SK-N-SH (cell line): ENCODE data around the gene SPRYD4. TPM values are rescaled to one million over a fixed set of nuclear protein-coding genes. Genes with fewer than 3 reads are reported as not detected.
"Not testable (repeated sequence)": the region's sequence is repeated elsewhere in the genome, so short reads cannot be mapped to it uniquely, and the experiment has no call there.

Experiments
- CTCF ChIA-PET: fragments of 300-600, 350-600 bp; formaldehyde crosslinking; extraction: SDS; loops from one replicate; lab custom pipeline; 2021; lab: Yijun Ruan, JAX
- POLR2A ChIA-PET: fragments of 350-600 bp; sonication (Branson Sonifier 250); formaldehyde crosslinking; extraction: SDS; loops from one replicate; lab custom pipeline; 2020; ENCODE audit warnings: antibody characterized with exemption, inconsistent platforms; lab: Yijun Ruan, JAX
- DNase-seq: peaks from one replicate; pipeline ENCODE4 v3.0.0; 2012
- H2AFZ ChIP-seq: fragments of 200-600 bp; sonication (generic); 2 replicates; pipeline ENCODE4 v1.8.1; 2016; ENCODE audit warnings: antibody characterized with exemption, mild to moderate bottlenecking, low read depth
- H3F3A ChIP-seq: fragments of 200-600 bp; sonication (generic); replicated peaks from 2 replicates; pipeline ENCODE3; 2016; ENCODE audit warnings: antibody characterized with exemption, mild to moderate bottlenecking; ENCODE audit not compliant: insufficient read depth
- H3K27ac ChIP-seq, 2 experiments: fragments of 200-500 bp in 1 of 2; fragments of 200-600 bp in 1 of 2; sonication (Bioruptor generic) in 1 of 2; sonication (generic), shearing (Covaris generic) in 1 of 2; 2 replicates each; pipeline versions ENCODE4 v1.5.1 to v1.6.1; 2014 to 2016; ENCODE audit warnings: low read depth in 2 of 2, inconsistent platforms in 1 of 2, low read length in 1 of 2, mild to moderate bottlenecking in 1 of 2, mixed read lengths in 1 of 2
- H3K27me3 ChIP-seq: fragments of 200-600 bp; sonication (generic), shearing (Covaris generic); 2 replicates; pipeline ENCODE4 v1.6.1; 2016; ENCODE audit warnings: mixed run types; ENCODE audit not compliant: insufficient read depth
- H3K36me3 ChIP-seq, 2 experiments: fragments of 200-500 bp in 1 of 2; fragments of 200-600 bp in 1 of 2; sonication (Bioruptor generic) in 1 of 2; sonication (generic) in 1 of 2; replicated peaks in 1 of 2; 2 replicates each; pipeline versions ENCODE3 to v1.5.1; 2014 to 2016; ENCODE audit warnings: low read length in 1 of 2, mild to moderate bottlenecking in 1 of 2; ENCODE audit not compliant: insufficient read depth in 2 of 2, control insufficient read depth in 1 of 2
- H3K4me1 ChIP-seq, 2 experiments: fragments of 200-500 bp in 1 of 2; fragments of 200-600 bp in 1 of 2; sonication (Bioruptor generic) in 1 of 2; sonication (generic), shearing (Covaris generic) in 1 of 2; 2 replicates each; pipeline versions ENCODE4 v1.5.1 to v1.6.1; 2014 to 2016; ENCODE audit warnings: low read depth in 1 of 2, low read length in 1 of 2, mixed run types in 1 of 2; ENCODE audit not compliant: insufficient read depth in 2 of 2, control insufficient read depth in 1 of 2
- H3K4me2 ChIP-seq: fragments of 200-600 bp; sonication (generic), shearing (Covaris generic); 2 replicates; pipeline ENCODE4 v1.6.1; 2017; ENCODE audit warnings: mixed run types
- H3K4me3 ChIP-seq, 2 experiments: fragments of 200-500 bp in 1 of 2; fragments of 200-600 bp in 1 of 2; sonication (Bioruptor generic) in 1 of 2; sonication (generic), shearing (Covaris generic) in 1 of 2; 2 replicates each; pipeline versions ENCODE4 v1.5.1 to v1.8.1; 2014 to 2016; ENCODE audit warnings: low read depth in 2 of 2, inconsistent platforms in 1 of 2, low read length in 1 of 2, mild to moderate bottlenecking in 1 of 2, mixed read lengths in 1 of 2, moderate library complexity in 1 of 2
- H3K79me2 ChIP-seq: fragments of 200-600 bp; sonication (generic); 2 replicates; pipeline ENCODE4 v1.8.1; 2017; ENCODE audit warnings: mild to moderate bottlenecking; ENCODE audit not compliant: insufficient read depth
- H3K9ac ChIP-seq: fragments of 200-600 bp; sonication (generic); 2 replicates; pipeline ENCODE4 v1.6.1; 2017; ENCODE audit warnings: mixed run types
- H3K9me2 ChIP-seq: fragments of 200-600 bp; sonication (generic); 2 replicates; pipeline ENCODE4 v1.6.1; 2017; ENCODE audit warnings: mixed run types
- H3K9me3 ChIP-seq: fragments of 200-600 bp; sonication (generic); 2 replicates; pipeline ENCODE4 v1.6.1; 2017; ENCODE audit warnings: mixed run types, mild to moderate bottlenecking, moderate library complexity
- H4K20me1 ChIP-seq: fragments of 200-600 bp; sonication (generic); 2 replicates; pipeline ENCODE4 v1.6.1; 2017; ENCODE audit warnings: mild to moderate bottlenecking, mixed run types; ENCODE audit not compliant: insufficient read depth
- CHD2 ChIP-seq: fragments of 150-350 bp; IDR thresholded peaks from 2 replicates; pipeline ENCODE4 v1.6.1; 2018; ENCODE audit warnings: low read length; ENCODE audit not compliant: partially characterized antibody
- ELF1 ChIP-seq: IDR thresholded peaks from 2 replicates; pipeline ENCODE4 v1.4.0; 2012
- EZH2phosphoT487 ChIP-seq: fragments of 200-600 bp; sonication (generic); IDR thresholded peaks from 2 replicates; pipeline ENCODE4 v1.6.1; 2017; ENCODE audit warnings: low read depth, mixed run types, mild to moderate bottlenecking, antibody characterized with exemption, moderate library complexity, borderline replicate concordance
- FOSL2 ChIP-seq: IDR thresholded peaks from 2 replicates; pipeline ENCODE4 v1.4.0; 2012; ENCODE audit warnings: low read depth, mild to moderate bottlenecking, moderate library complexity, borderline replicate concordance
- JUND ChIP-seq: IDR thresholded peaks from 2 replicates; pipeline ENCODE4 v1.4.0; 2012
- MEF2A ChIP-seq: IDR thresholded peaks from 2 replicates; pipeline ENCODE4 v1.4.0; 2012; ENCODE audit warnings: low read depth, borderline replicate concordance
- MXI1 ChIP-seq: IDR thresholded peaks from 2 replicates; pipeline ENCODE4 v1.6.1; 2012; ENCODE audit warnings: mild to moderate bottlenecking, low read depth, low read length, improper control_type of control experiment
- NFIC ChIP-seq: IDR thresholded peaks from 2 replicates; pipeline ENCODE4 v1.4.0; 2012; ENCODE audit warnings: borderline replicate concordance
- NRF1 ChIP-seq: IDR thresholded peaks from 2 replicates; pipeline ENCODE4 v1.6.1; 2012; ENCODE audit warnings: low read depth, mild to moderate bottlenecking, low read length
- POLR2AphosphoS5 ChIP-seq: IDR thresholded peaks from 2 replicates; pipeline ENCODE4 v1.6.1; 2012; ENCODE audit warnings: low read depth, low read length
- RFX5 ChIP-seq: IDR thresholded peaks from 2 replicates; pipeline ENCODE4 v1.6.1; 2012; ENCODE audit warnings: mild to moderate bottlenecking, improper control_type of control experiment, low read length
- SIN3A ChIP-seq: IDR thresholded peaks from 2 replicates; pipeline ENCODE4 v1.6.1; 2012; ENCODE audit warnings: low read depth, mild to moderate bottlenecking, low read length, moderate library complexity, borderline replicate concordance
- SMC3 ChIP-seq: IDR thresholded peaks from 2 replicates; pipeline ENCODE4 v1.6.1; 2012; ENCODE audit warnings: low read depth, low read length, improper control_type of control experiment
- TEAD4 ChIP-seq: IDR thresholded peaks from 2 replicates; pipeline ENCODE4 v1.4.0; 2012; ENCODE audit warnings: mild to moderate bottlenecking, borderline replicate concordance; ENCODE audit not compliant: insufficient read depth
- WGBS: methylation state at CpG from one replicate; pipeline ENCODE4 v1.1.6; 2017; ENCODE audit warnings: low lambda C conversion rate; 5-methylcytosine and 5-hydroxymethylcytosine counted together
- polyA plus RNA-seq, 3 experiments: library from polyadenylated mRNA; depleted of rRNA; stranded (reverse); fragments of >200 nt; gene quantifications; 2 replicates each; pipeline ENCODE4 v1.2.3, GENCODE V29; 2012
- TF ChIP-seq, protein P1 (sequence below): IDR thresholded peaks from 2 replicates; pipeline ENCODE4 v1.4.0; 2012; ENCODE audit warnings: low read depth, borderline replicate concordance
- TF ChIP-seq, protein P2 (sequence below): fragments of 200-600 bp; sonication (generic); IDR thresholded peaks from 2 replicates; pipeline ENCODE4 v1.6.1; 2017; ENCODE audit warnings: antibody characterized with exemption, mild to moderate bottlenecking, moderate library complexity

SPRYD4 gene
- polyA plus RNA-seq, 1 of the 3 experiments (the other 2 are of a cell fraction) = 2.6 TPM

DNA sequence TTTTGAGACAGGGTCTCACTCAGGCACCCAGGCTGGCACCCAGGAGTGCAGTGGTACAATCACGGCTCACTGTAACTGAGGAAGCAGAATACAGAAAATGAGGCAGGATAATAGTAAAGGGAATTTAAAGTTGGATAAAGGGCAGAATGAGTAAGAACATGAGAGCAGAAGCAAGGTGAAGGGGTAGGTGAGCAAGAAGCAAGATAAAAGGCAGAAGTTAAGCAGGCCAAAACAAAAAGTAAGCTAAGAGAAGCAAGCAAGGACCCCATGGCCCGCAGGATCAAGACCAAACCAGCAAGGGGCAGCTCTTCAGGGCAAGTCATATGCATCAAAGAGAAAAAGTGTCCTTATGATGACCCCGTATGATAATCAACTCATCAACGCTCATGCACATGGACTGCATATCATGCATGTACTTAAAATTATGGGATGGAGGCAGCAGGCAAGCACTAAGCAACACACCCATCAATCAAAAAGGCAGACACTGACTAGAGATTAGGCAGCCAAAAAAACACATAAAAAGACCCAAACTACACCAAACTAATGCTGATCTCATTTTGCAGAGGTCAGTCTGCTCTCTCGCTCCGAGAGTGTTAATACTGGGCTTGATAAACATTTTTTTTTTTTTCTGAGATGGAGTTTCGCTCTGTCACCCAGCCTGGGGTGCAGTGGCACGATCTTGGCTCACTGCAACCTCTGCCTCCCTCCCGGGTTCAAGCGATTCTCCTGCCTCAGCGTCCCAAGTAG is 30.8 kb upstream of the SPRYD4 start:
- peaks cover 58% of the 10 kb centered on the region for H3K79me2 ChIP-seq
- H3K9me3 ChIP-seq = no peaks in the 10 kb centered on the region
- no peaks in the 10 kb centered on the region for H3K27me3 ChIP-seq
- H3K4me3 ChIP-seq = no peak overlapping the region
- DNase-seq = no peak
- no peak for TF ChIP-seq MEF2A
- no peak for TF ChIP-seq MXI1
- TF ChIP-seq RFX5 = no peak
- TF ChIP-seq, protein P1, sequence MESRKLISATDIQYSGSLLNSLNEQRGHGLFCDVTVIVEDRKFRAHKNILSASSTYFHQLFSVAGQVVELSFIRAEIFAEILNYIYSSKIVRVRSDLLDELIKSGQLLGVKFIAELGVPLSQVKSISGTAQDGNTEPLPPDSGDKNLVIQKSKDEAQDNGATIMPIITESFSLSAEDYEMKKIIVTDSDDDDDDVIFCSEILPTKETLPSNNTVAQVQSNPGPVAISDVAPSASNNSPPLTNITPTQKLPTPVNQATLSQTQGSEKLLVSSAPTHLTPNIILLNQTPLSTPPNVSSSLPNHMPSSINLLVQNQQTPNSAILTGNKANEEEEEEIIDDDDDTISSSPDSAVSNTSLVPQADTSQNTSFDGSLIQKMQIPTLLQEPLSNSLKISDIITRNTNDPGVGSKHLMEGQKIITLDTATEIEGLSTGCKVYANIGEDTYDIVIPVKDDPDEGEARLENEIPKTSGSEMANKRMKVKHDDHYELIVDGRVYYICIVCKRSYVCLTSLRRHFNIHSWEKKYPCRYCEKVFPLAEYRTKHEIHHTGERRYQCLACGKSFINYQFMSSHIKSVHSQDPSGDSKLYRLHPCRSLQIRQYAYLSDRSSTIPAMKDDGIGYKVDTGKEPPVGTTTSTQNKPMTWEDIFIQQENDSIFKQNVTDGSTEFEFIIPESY = no peak
- TF ChIP-seq FOSL2 = no peak
- H4K20me1 ChIP-seq = no peaks in the 10 kb centered on the region
- H3K9me2 ChIP-seq = no peaks in the 10 kb centered on the region
- no peak overlapping the region for H2AFZ ChIP-seq
- no peak overlapping the region for H3K27ac ChIP-seq
- 92% methylated on average over 11 of the region's 11 CpGs for WGBS
- peaks cover 3 to 4% of the 10 kb centered on the region in 2 experiments for H3K36me3 ChIP-seq
- no peaks in the 10 kb centered on the region; a peak in 1 of 4 replicates for H3K4me1 ChIP-seq
- no peaks in the 10 kb centered on the region for H3F3A ChIP-seq
- H3K4me2 ChIP-seq = no peak overlapping the region
- ChIA-PET POLR2A (no interaction called here), CTCF (interaction anchor here (0.8 to 2.1 kb wide), 4 partner anchors 11 to 179 kb away, joined by 3 to 6 read pairs (median 4); partner anchors contain the start of genes ANKRD52 and TIMELESS)
- no peak overlapping the region for H3K9ac ChIP-seq

DNA sequence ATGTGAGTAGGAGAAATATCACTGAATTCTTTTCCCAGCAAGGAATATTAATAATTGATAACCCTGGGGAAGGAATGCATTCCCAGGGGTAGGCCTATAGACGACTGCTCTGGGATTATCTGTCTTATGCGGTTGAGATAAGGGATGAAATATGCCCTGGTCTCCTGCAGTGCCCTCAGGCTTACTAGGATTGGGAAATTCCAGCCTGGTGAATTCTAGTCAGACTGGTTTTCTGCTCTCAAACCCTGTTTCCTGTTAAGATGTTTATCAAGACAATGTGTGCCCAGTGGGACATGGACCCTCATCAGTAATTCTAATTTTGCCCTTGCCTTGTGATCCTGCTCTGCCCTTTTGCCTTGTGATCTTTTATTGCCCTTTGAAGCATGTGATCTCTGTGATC is 25.2 kb upstream of the SPRYD4 start:
- H3K9me2 ChIP-seq, H2AFZ ChIP-seq, H4K20me1 ChIP-seq, H3K4me1 ChIP-seq, H3K36me3 ChIP-seq, DNase-seq, H3K9ac ChIP-seq, H3K9me3 ChIP-seq, POLR2A ChIA-PET, CTCF ChIA-PET, H3K4me3 ChIP-seq, H3K27ac ChIP-seq, H3K27me3 ChIP-seq, H3K4me2 ChIP-seq, H3F3A ChIP-seq: not testable (repeated sequence)
- WGBS = 58% methylated on average over 2 of the region's 2 CpGs
- peaks cover 58% of the 10 kb centered on the region for H3K79me2 ChIP-seq

DNA sequence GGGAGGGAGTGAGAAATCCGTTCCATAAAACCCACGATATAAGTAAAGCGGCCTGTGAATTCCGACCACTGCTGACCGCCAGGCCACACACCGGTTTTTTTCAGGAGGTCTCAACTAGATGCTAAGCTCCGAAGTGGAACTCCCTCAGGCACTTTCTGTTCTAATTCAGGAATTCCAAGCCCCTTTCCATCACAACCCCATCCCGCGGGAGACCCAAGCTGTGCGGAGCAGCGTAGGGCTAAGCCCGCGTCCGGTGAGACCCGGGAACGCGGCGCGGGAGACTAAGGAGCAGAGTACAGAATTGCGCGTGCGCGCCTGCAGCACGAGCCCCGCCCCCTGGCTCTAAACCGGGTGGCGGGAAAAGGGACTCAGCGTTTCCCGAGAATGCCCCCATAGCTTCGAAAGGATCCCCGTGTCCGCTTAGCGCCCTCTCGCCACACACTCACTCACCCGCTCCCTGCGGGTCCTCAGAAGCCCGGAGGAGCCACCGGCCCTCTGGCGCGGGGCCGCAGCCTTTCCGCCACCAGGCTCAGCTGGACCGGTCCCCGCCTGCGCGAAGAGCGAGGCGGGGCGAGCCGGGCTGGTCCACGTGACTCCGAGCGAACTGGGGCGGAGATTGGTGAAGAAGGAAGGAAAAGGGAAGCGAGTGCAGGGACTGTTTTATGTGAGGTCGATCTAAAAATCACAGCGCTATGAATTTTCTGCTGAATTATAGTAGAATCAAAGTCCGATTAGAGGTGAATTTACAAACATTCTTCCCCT is 19.3 kb upstream of the SPRYD4 start, which contains the start of gene TIMELESS:
Gene TIMELESS, minus strand, starts transcription at position 567 of the 762 bp plus-strand sequence. CDS start 15,256 bp downstream, outside the sequence.
- peak; percentile 95 for DNase-seq
- peaks cover 3 to 8% of the 10 kb centered on the region in 2 experiments; a peak in 3 of 4 replicates for H3K4me1 ChIP-seq
- peak within 1 kb of the TSS; percentile 91 for H3K4me2 ChIP-seq
- peak within 1 kb of the TSS; percentile 68 to 75 for H3K4me3 ChIP-seq
- H3K27ac ChIP-seq = peak within 1 kb of the TSS; percentile 72 to 91
- H2AFZ ChIP-seq = peak within 1 kb of the TSS; percentile 89
- peaks cover 7% of the 10 kb centered on the region for H3F3A ChIP-seq
- H3K79me2 ChIP-seq = peaks cover 26% of the 10 kb centered on the region; the same call in 1 of the 2 replicates
- H3K9ac ChIP-seq = peak within 1 kb of the TSS; percentile 90
- H4K20me1 ChIP-seq = no peaks in the 10 kb centered on the region
- CTCF ChIA-PET = interaction anchor here (0.6 to 3.3 kb wide), 6 partner anchors 10 to 597 kb away, joined by 3 to 32 read pairs (median 4); partner anchors contain the start of genes CNPY2 and SMARCC2
- H3K9me3 ChIP-seq = no peaks in the 10 kb centered on the region
- H3K36me3 ChIP-seq = no peaks in the 10 kb centered on the region
- POLR2A ChIA-PET = interaction anchor here (0.6 to 1.6 kb wide), 12 partner anchors 9 to 260 kb away, joined by 3 to 9 read pairs (median 3); partner anchors contain the start of genes CNPY2, GLS2, PAN2 and SMARCC2
- H3K9me2 ChIP-seq = no peaks in the 10 kb centered on the region
- WGBS = under 1% methylated on average over 49 of the region's 58 CpGs
- no peaks in the 10 kb centered on the region for H3K27me3 ChIP-seq
- peak; percentile 67 for TF ChIP-seq ELF1
- peak; percentile 71 for TF ChIP-seq NRF1
- TF ChIP-seq CHD2 = peak; percentile 22
- TF ChIP-seq SMC3 = no peak
- no peak for TF ChIP-seq TEAD4
- peak; percentile 51; the same call in 1 of the 2 replicates for TF ChIP-seq SIN3A
- TF ChIP-seq RFX5 = no peak
- TF ChIP-seq JUND = no peak
- TF ChIP-seq EZH2phosphoT487 = no peak
- TF ChIP-seq NFIC = no peak
- peak; percentile 91 for TF ChIP-seq POLR2AphosphoS5
- TF ChIP-seq, protein P2, sequence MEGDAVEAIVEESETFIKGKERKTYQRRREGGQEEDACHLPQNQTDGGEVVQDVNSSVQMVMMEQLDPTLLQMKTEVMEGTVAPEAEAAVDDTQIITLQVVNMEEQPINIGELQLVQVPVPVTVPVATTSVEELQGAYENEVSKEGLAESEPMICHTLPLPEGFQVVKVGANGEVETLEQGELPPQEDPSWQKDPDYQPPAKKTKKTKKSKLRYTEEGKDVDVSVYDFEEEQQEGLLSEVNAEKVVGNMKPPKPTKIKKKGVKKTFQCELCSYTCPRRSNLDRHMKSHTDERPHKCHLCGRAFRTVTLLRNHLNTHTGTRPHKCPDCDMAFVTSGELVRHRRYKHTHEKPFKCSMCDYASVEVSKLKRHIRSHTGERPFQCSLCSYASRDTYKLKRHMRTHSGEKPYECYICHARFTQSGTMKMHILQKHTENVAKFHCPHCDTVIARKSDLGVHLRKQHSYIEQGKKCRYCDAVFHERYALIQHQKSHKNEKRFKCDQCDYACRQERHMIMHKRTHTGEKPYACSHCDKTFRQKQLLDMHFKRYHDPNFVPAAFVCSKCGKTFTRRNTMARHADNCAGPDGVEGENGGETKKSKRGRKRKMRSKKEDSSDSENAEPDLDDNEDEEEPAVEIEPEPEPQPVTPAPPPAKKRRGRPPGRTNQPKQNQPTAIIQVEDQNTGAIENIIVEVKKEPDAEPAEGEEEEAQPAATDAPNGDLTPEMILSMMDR = no peak
- no peak for TF ChIP-seq MEF2A
